Parathyroid adenoma (tissue), 2 donors: Measurements from ENCODE around the gene GALNTL6.

ENCODE experiments used
- H2AFZ ChIP-seq: fragments of 300-600 bp; sonication (generic); one replicate; pipeline ENCODE4 v1.7.0; 2017; ENCODE audit warnings: antibody characterized with exemption, mild to moderate bottlenecking
- H3K27ac ChIP-seq: fragments of 300-600 bp; sonication (generic); one replicate; pipeline ENCODE4 v1.7.0; 2017
- H3K27me3 ChIP-seq: fragments of 300-600 bp; sonication (generic); one replicate; pipeline ENCODE4 v1.7.0; 2017; ENCODE audit warnings: low read length; ENCODE audit not compliant: control insufficient read depth, insufficient read depth
- H3K36me3 ChIP-seq: fragments of 300-600 bp; sonication (generic); one replicate; pipeline ENCODE4 v1.7.0; 2017; ENCODE audit warnings: low read length; ENCODE audit not compliant: control insufficient read depth, insufficient read depth
- H3K4me1 ChIP-seq: fragments of 300-600 bp; sonication (generic); one replicate; pipeline ENCODE4 v1.7.0; 2017; ENCODE audit warnings: control low read depth
- H3K4me2 ChIP-seq: fragments of 300-600 bp; sonication (generic); one replicate; pipeline ENCODE4 v1.7.0; 2017; ENCODE audit warnings: low read length
- H3K4me3 ChIP-seq: fragments of 300-600 bp; sonication (generic); one replicate; pipeline ENCODE4 v1.7.0; 2017; ENCODE audit warnings: low read depth, low read length
- H3K79me2 ChIP-seq: fragments of 300-600 bp; sonication (generic); one replicate; pipeline ENCODE4 v1.7.0; 2017; ENCODE audit warnings: control low read depth
- H3K9ac ChIP-seq: fragments of 300-600 bp; sonication (generic); one replicate; pipeline ENCODE4 v1.7.0; 2017; ENCODE audit warnings: mild to moderate bottlenecking
- H3K9me3 ChIP-seq: fragments of 300-600 bp; sonication (generic); one replicate; pipeline ENCODE4 v1.7.0; 2017; ENCODE audit warnings: low read length; ENCODE audit not compliant: control insufficient read depth
- TF ChIP-seq, protein P1 (sequence below): fragments of 300-600 bp; sonication (generic); IDR thresholded peaks from one replicate; pipeline ENCODE4 v1.7.0; 2017; ENCODE audit warnings: antibody characterized with exemption, mild to moderate bottlenecking
- donor health status: primary hyperparathyroidism.

The GALNTL6 gene

DNA sequence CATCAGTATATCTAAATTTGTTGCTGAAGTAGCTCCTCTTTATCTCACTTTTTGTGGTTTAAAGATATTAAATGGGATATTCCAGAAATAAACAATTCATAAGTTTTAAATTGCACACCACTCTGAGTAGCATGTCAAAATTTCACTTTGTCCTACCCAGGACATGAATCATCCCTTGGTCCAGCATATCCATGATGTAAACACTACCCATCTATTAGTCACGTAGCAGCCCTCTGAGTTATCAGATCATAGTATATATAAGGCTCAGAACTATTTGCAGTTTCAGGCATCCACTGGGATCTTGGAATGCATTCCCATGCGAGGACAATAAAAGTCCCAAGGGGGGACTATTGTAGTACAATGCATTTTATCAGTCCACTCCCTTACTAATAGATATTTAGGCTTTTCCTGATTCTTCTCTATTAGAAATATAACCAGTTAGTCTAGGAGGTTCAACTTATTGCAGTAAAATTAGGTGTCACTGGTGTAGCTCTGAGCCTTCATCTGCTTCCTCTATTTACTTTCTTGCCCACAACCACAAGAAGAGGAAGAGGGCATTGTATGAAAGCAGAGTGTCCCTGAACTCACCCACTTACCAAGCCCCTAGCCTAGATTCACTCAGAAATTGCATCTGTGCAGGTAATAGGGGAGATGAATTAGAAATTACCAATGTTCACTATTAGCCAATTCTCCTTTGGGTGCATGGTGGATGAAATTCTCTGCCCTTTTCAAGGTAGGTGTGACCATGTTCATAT is 945.6 kb downstream of the GALNTL6 start:
- no peaks in the 10 kb centered on the region for H3K9me3 ChIP-seq
- TF ChIP-seq, protein P1, sequence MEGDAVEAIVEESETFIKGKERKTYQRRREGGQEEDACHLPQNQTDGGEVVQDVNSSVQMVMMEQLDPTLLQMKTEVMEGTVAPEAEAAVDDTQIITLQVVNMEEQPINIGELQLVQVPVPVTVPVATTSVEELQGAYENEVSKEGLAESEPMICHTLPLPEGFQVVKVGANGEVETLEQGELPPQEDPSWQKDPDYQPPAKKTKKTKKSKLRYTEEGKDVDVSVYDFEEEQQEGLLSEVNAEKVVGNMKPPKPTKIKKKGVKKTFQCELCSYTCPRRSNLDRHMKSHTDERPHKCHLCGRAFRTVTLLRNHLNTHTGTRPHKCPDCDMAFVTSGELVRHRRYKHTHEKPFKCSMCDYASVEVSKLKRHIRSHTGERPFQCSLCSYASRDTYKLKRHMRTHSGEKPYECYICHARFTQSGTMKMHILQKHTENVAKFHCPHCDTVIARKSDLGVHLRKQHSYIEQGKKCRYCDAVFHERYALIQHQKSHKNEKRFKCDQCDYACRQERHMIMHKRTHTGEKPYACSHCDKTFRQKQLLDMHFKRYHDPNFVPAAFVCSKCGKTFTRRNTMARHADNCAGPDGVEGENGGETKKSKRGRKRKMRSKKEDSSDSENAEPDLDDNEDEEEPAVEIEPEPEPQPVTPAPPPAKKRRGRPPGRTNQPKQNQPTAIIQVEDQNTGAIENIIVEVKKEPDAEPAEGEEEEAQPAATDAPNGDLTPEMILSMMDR = no peak
- H2AFZ ChIP-seq = no peak overlapping the region
- no peaks in the 10 kb centered on the region for H3K4me1 ChIP-seq
- no peak overlapping the region for H3K27ac ChIP-seq
- no peaks in the 10 kb centered on the region for H3K79me2 ChIP-seq
- H3K27me3 ChIP-seq = no peaks in the 10 kb centered on the region
- no peak overlapping the region for H3K4me2 ChIP-seq
- no peaks in the 10 kb centered on the region for H3K36me3 ChIP-seq
- H3K4me3 ChIP-seq = no peak overlapping the region
- no peak overlapping the region for H3K9ac ChIP-seq

DNA sequence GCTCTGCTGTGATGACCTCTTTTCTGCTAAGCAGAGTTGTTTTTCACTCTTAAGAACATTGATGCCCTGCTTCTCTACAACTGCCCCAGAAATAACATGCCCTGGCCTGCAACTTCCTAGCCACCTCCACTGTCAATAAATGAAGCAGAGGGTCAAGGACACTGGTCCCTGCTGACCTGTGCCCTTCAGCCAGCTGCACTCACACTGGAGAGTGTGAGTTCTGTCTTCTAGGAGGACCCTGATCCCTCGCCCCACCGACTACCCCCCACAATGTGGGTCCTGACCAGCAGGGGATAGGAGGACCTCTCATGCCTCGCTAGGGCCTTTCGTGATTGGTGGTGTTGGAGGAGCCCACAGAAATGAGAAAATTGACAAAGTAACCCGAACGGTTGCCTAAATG is 947.3 kb downstream of the GALNTL6 start:
- Histone ChIP-seq H2AFZ (no peak overlapping the region), H3K4me2 (no peak overlapping the region), H3K79me2 (no peaks in the 10 kb centered on the region), H3K27me3 (no peaks in the 10 kb centered on the region), H3K4me3 (no peak overlapping the region), H3K36me3 (no peaks in the 10 kb centered on the region), H3K27ac (no peak overlapping the region), H3K4me1 (no peaks in the 10 kb centered on the region), H3K9ac (no peak overlapping the region), H3K9me3 (no peaks in the 10 kb centered on the region)
- TF ChIP-seq, protein P1 = no peak

DNA sequence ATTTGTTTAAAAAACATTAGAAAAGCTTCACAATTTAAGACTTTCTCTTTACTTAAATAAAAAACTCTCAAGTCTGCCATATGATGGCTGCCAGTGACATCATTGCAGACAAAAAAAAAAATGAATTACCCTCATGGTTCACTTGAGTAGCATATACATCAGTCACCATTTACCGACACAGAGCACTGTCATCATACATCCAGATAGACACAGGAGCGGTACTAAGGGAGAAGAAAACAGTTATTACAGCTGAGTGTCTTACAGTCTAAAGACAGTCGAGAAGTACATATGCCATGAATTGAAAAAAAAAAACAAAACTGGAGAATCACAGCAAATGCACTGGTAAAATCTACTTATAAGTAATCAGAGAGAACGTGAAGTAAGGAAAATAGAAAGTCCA is 949.7 kb downstream of the GALNTL6 start:
- no peak overlapping the region for H3K4me3 ChIP-seq
- TF ChIP-seq, protein P1 = no peak
- no peaks in the 10 kb centered on the region for H3K4me1 ChIP-seq
- no peaks in the 10 kb centered on the region for H3K9me3 ChIP-seq
- no peak overlapping the region for H3K4me2 ChIP-seq
- no peaks in the 10 kb centered on the region for H3K27me3 ChIP-seq
- H3K9ac ChIP-seq = no peak overlapping the region
- H3K36me3 ChIP-seq = no peaks in the 10 kb centered on the region
- H3K27ac ChIP-seq = no peak overlapping the region
- H2AFZ ChIP-seq = no peak overlapping the region
- H3K79me2 ChIP-seq = no peaks in the 10 kb centered on the region

DNA sequence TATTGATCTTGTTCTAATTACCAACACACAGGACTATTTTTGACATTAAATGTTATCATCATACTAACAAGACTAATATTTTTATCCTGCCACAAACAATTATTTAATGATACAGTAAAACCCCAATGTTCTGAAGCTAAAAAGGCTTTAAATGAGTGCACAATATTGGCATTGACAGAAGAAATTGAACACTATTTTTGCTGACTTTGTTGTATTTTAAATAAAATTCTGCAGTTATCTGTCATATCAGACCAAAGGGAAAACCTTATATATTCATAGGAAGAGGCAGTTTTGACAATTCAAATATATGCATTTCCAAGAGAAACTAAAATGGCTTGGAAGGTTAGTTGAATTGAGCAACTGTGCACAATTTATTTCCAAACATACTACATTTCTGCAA is 957.6 kb downstream of the GALNTL6 start:
- Histone ChIP-seq H3K9ac (no peak overlapping the region), H3K4me2 (no peak overlapping the region), H3K36me3 (no peaks in the 10 kb centered on the region), H3K27ac (no peak overlapping the region), H3K4me3 (no peak overlapping the region), H3K4me1 (no peaks in the 10 kb centered on the region), H3K9me3 (no peaks in the 10 kb centered on the region), H2AFZ (no peak overlapping the region), H3K79me2 (no peaks in the 10 kb centered on the region), H3K27me3 (no peaks in the 10 kb centered on the region)
- TF ChIP-seq, protein P1 = no peak

DNA sequence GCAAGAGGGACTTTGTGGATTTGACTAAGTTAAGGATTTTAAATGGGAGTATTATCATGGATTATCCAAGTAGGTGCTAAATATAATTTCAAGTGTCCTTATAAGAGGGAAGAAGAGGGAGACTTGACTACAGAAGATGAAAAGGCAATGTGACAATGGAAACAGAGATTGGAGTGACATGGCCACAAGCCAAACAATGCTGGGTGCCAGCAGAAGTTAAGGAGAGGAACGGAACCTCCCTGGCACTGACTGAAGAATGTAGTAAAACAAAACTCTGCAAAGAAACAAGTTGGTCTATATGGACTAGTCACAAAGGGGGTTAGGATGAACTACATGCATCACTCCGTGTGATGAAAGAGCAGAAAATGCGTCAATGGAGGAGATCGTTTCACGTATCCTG is 959.6 kb downstream of the GALNTL6 start:
- no peak overlapping the region for H3K9ac ChIP-seq
- no peak overlapping the region for H3K27ac ChIP-seq
- no peaks in the 10 kb centered on the region for H3K36me3 ChIP-seq
- H3K4me3 ChIP-seq = no peak overlapping the region
- H3K4me1 ChIP-seq = no peaks in the 10 kb centered on the region
- TF ChIP-seq, protein P1 = no peak
- H3K79me2 ChIP-seq = no peaks in the 10 kb centered on the region
- H3K27me3 ChIP-seq = no peaks in the 10 kb centered on the region
- no peak overlapping the region for H3K4me2 ChIP-seq
- no peak overlapping the region for H2AFZ ChIP-seq
- H3K9me3 ChIP-seq = no peaks in the 10 kb centered on the region
